H1 (cell line): ENCODE data around the gene GPR15. TPM values are rescaled to one million over a fixed set of nuclear protein-coding genes. Genes with fewer than 3 reads are reported as not detected.

Source experiments
- CTCF ChIA-PET: fragments of 300-600 bp; sonication (Branson Sonifier 250); formaldehyde crosslinking; loops from one replicate; lab custom pipeline; 2021; ENCODE audit not compliant: partially characterized antibody; lab: Charles Lee
- POLR2A ChIA-PET: fragments of 300-600 bp; sonication (Branson Sonifier 250); formaldehyde crosslinking; loops from one replicate; lab custom pipeline; 2021; ENCODE audit warnings: inconsistent platforms; ENCODE audit not compliant: partially characterized antibody; lab: Charles Lee
- DNase-seq, 2 experiments: peaks; one replicate each; pipeline versions ENCODE4 v3.0.0 to v3.0.0-alpha.2; 2010 to 2022; ENCODE audit warnings: low spot score in 2 of 2, low read depth in 1 of 2, mixed read lengths in 1 of 2
- FAIRE-seq: peaks from 2 replicates; lab custom pipeline; 2011; peaks lifted over from hg19 to GRCh38; lab: Jason Lieb, UNC
- H2AFZ ChIP-seq: 2 replicates; pipeline ENCODE4 v1.8.1; 2012; ENCODE audit warnings: low read length, inconsistent platforms
- H2AK5ac ChIP-seq: 2 replicates; pipeline ENCODE4 v1.6.1; 2013; ENCODE audit warnings: low read depth, low read length
- H2BK120ac ChIP-seq: replicated peaks from 2 replicates; pipeline ENCODE3; 2013; ENCODE audit warnings: low read depth, low read length, inconsistent platforms
- H2BK12ac ChIP-seq: 2 replicates; pipeline ENCODE4 v1.6.1; 2013; ENCODE audit warnings: low read depth, low read length
- H2BK15ac ChIP-seq: 2 replicates; pipeline ENCODE4 v1.6.1; 2013; ENCODE audit warnings: low read length
- H2BK20ac ChIP-seq: 2 replicates; pipeline ENCODE4 v1.6.1; 2013; ENCODE audit warnings: low read length
- H2BK5ac ChIP-seq: 2 replicates; pipeline ENCODE4 v1.6.1; 2013; ENCODE audit warnings: low read depth, low read length
- H3K14ac ChIP-seq: 2 replicates; pipeline ENCODE4 v1.6.1; 2013; ENCODE audit warnings: inconsistent platforms; ENCODE audit not compliant: insufficient read length
- H3K18ac ChIP-seq: 2 replicates; pipeline ENCODE4 v1.6.1; 2013; ENCODE audit warnings: low read length; ENCODE audit errors: extremely low read depth
- H3K23ac ChIP-seq: 2 replicates; pipeline ENCODE4 v1.6.1; 2013; ENCODE audit warnings: inconsistent platforms; ENCODE audit not compliant: insufficient read length
- H3K23me2 ChIP-seq: 2 replicates; pipeline ENCODE4 v1.6.1; 2013; ENCODE audit warnings: low read depth, low read length
- H3K27ac ChIP-seq: 2 replicates; pipeline ENCODE4 v1.6.1; 2011; ENCODE audit warnings: low read depth, low read length, inconsistent platforms
- H3K27me3 ChIP-seq, 4 experiments: replicated peaks in 1 of 4; 1 replicate in 1 of 4; 2 replicates in 3 of 4; pipeline versions ENCODE4 v1.6.1 to v1.8.1; 2011 to 2013; ENCODE audit warnings: low read length in 3 of 4, mild to moderate bottlenecking in 3 of 4, inconsistent platforms in 2 of 4, mixed read lengths in 2 of 4, moderate library complexity in 1 of 4; ENCODE audit not compliant: control insufficient read depth in 3 of 4, insufficient read depth in 3 of 4; ENCODE audit errors: extremely low read depth in 1 of 4
- H3K36me3 ChIP-seq, 4 experiments: 2 replicates each; pipeline versions ENCODE4 v1.6.1 to v1.8.1; 2011 to 2013; ENCODE audit warnings: mild to moderate bottlenecking in 4 of 4, low read length in 3 of 4, moderate library complexity in 2 of 4, control low read depth in 1 of 4, inconsistent platforms in 1 of 4; ENCODE audit not compliant: insufficient read depth in 4 of 4, control insufficient read depth in 2 of 4
- H3K4ac ChIP-seq: replicated peaks from 2 replicates; pipeline ENCODE3; 2013; ENCODE audit warnings: low read length, low read depth, mixed read lengths, inconsistent platforms; ENCODE audit not compliant: insufficient read length
- H3K4me1 ChIP-seq, 4 experiments: replicated peaks in 1 of 4; 1 replicate in 1 of 4; 2 replicates in 3 of 4; pipeline versions ENCODE4 v1.6.1 to v1.8.1; 2011 to 2013; ENCODE audit warnings: low read length in 3 of 4, inconsistent platforms in 2 of 4, mixed read lengths in 1 of 4; ENCODE audit not compliant: insufficient read depth in 4 of 4, control insufficient read depth in 3 of 4
- H3K4me2 ChIP-seq, 2 experiments: 2 replicates each; pipeline versions ENCODE4 v1.6.1 to v1.8.1; 2011 to 2013; ENCODE audit warnings: low read depth in 2 of 2, low read length in 2 of 2, control low read depth in 1 of 2, inconsistent platforms in 1 of 2, mild to moderate bottlenecking in 1 of 2; ENCODE audit not compliant: insufficient read depth in 1 of 2
- H3K4me3 ChIP-seq, 4 experiments: fragments of 200-600, 300-600 bp in 1 of 4; sonication (generic), shearing (Covaris generic), sonication (Bioruptor Twin) in 1 of 4; 2 replicates each; pipeline versions ENCODE4 v1.5.1 to v1.8.1; 2011 to 2016; ENCODE audit warnings: low read length in 4 of 4, low read depth in 3 of 4, control low read depth in 2 of 4, inconsistent platforms in 2 of 4, mild to moderate bottlenecking in 2 of 4, mixed read lengths in 1 of 4, moderate library complexity in 1 of 4; ENCODE audit not compliant: insufficient read depth in 2 of 4; ENCODE audit errors: extremely low read depth in 1 of 4
- H3K56ac ChIP-seq: replicated peaks from 2 replicates; pipeline ENCODE3; 2013; ENCODE audit warnings: low read depth, mild to moderate bottlenecking, mixed read lengths, low read length, inconsistent platforms; ENCODE audit not compliant: insufficient read length
- H3K79me1 ChIP-seq: 2 replicates; pipeline ENCODE4 v1.6.1; 2013; ENCODE audit warnings: low read depth, low read length, control low read depth
- H3K79me2 ChIP-seq, 2 experiments: 2 replicates each; pipeline versions ENCODE4 v1.6.1 to v1.8.1; 2012 to 2013; ENCODE audit warnings: low read length in 2 of 2, mild to moderate bottlenecking in 2 of 2, inconsistent platforms in 1 of 2; ENCODE audit not compliant: insufficient read depth in 2 of 2, control insufficient read depth in 1 of 2
- H3K9ac ChIP-seq, 4 experiments: replicated peaks in 1 of 4; 1 replicate in 1 of 4; 2 replicates in 3 of 4; pipeline versions ENCODE4 v1.6.1 to v1.8.1; 2011 to 2013; ENCODE audit warnings: low read depth in 3 of 4, low read length in 3 of 4, control low read depth in 2 of 4, mild to moderate bottlenecking in 2 of 4, moderate library complexity in 2 of 4, inconsistent platforms in 1 of 4; ENCODE audit errors: extremely low read depth in 1 of 4
- H3K9me3 ChIP-seq, 2 experiments: 2 replicates each; pipeline versions ENCODE4 v1.6.1 to v1.8.1; 2012 to 2013; ENCODE audit warnings: mild to moderate bottlenecking in 2 of 2, moderate library complexity in 2 of 2, control low read depth in 1 of 2, inconsistent platforms in 1 of 2, low read depth in 1 of 2, low read length in 1 of 2, mixed read lengths in 1 of 2; ENCODE audit not compliant: insufficient read depth in 2 of 2
- H4K20me1 ChIP-seq, 2 experiments: replicated peaks in 1 of 2; 2 replicates each; pipeline versions ENCODE3 to v1.8.1; 2011 to 2013; ENCODE audit warnings: inconsistent platforms in 2 of 2, low read length in 2 of 2, mild to moderate bottlenecking in 1 of 2; ENCODE audit not compliant: insufficient read depth in 2 of 2, control insufficient read depth in 1 of 2
- H4K5ac ChIP-seq: 2 replicates; pipeline ENCODE4 v1.6.1; 2013; ENCODE audit warnings: low read length, low read depth, mixed read lengths, inconsistent platforms; ENCODE audit not compliant: insufficient read length
- H4K8ac ChIP-seq: 2 replicates; pipeline ENCODE4 v1.8.0; 2013; ENCODE audit warnings: mild to moderate bottlenecking, moderate library complexity, low read length, inconsistent platforms; ENCODE audit not compliant: insufficient read depth; ENCODE audit errors: extremely low read depth
- H4K91ac ChIP-seq: replicated peaks from 2 replicates; pipeline ENCODE3; 2013; ENCODE audit warnings: low read length, mixed read lengths, inconsistent platforms; ENCODE audit not compliant: insufficient read length
- BACH1 ChIP-seq: IDR thresholded peaks from 2 replicates; pipeline ENCODE4 v1.6.1; 2012; ENCODE audit warnings: low read length, improper control_type of control experiment
- CEBPB ChIP-seq: IDR thresholded peaks from 2 replicates; pipeline ENCODE4 v1.6.1; 2012; ENCODE audit warnings: low read depth, low read length
- EP300 ChIP-seq, 2 experiments: IDR thresholded peaks; 1 replicate in 1 of 2; 2 replicates in 1 of 2; pipeline ENCODE4 v1.6.1; 2011 to 2012; ENCODE audit warnings: low read depth in 2 of 2, low read length in 2 of 2, mild to moderate bottlenecking in 2 of 2, borderline replicate concordance in 1 of 2, inconsistent platforms in 1 of 2, moderate library complexity in 1 of 2
- JUN ChIP-seq: IDR thresholded peaks from 2 replicates; pipeline ENCODE4 v1.6.1; 2011; ENCODE audit warnings: low read depth, mild to moderate bottlenecking, improper control_type of control experiment, low read length
- KDM5A ChIP-seq: fragments of 200-600 bp; IDR thresholded peaks from 2 replicates; pipeline ENCODE4 v1.7.1; 2012; ENCODE audit warnings: mild to moderate bottlenecking, low read length, inconsistent platforms, mixed read lengths
- MAFK ChIP-seq: IDR thresholded peaks from 2 replicates; pipeline ENCODE4 v1.6.1; 2012; ENCODE audit warnings: low read depth, mild to moderate bottlenecking, improper control_type of control experiment, low read length
- NANOG ChIP-seq: IDR thresholded peaks from 2 replicates; pipeline ENCODE4 v1.6.1; 2011; ENCODE audit warnings: low read length, low read depth, mild to moderate bottlenecking, inconsistent platforms; ENCODE audit not compliant: insufficient read depth, poor library complexity, severe bottlenecking
- RBBP5 ChIP-seq: IDR thresholded peaks from 2 replicates; pipeline ENCODE4 v1.7.1; 2012; ENCODE audit warnings: low read depth, mild to moderate bottlenecking, inconsistent platforms, low read length, moderate library complexity, borderline replicate concordance
- RFX5 ChIP-seq: IDR thresholded peaks from 2 replicates; pipeline ENCODE4 v1.6.1; 2011; ENCODE audit warnings: low read depth, low read length, improper control_type of control experiment, borderline replicate concordance
- RNF2 ChIP-seq: fragments of 200-900, 300-1000 bp; sonication (generic); IDR thresholded peaks from 2 replicates; pipeline ENCODE4 v1.7.1; 2016; ENCODE audit warnings: borderline replicate concordance, low read depth, mild to moderate bottlenecking, antibody characterized with exemption, low read length; ENCODE audit not compliant: poor library complexity, severe bottlenecking; ENCODE audit errors: missing control alignments
- SIRT6 ChIP-seq: IDR thresholded peaks from one replicate; pipeline ENCODE4 v1.7.1; 2012; ENCODE audit warnings: low read length, inconsistent platforms
- SP4 ChIP-seq: IDR thresholded peaks from 2 replicates; pipeline ENCODE4 v1.6.1; 2012; ENCODE audit warnings: low read length, inconsistent platforms
- USF2 ChIP-seq: IDR thresholded peaks from 2 replicates; pipeline ENCODE4 v1.6.1; 2011; ENCODE audit warnings: low read length, improper control_type of control experiment
- WGBS, 2 experiments: shearing (Covaris generic) in 1 of 2; methylation state at CpG; one replicate each; pipeline versions ENCODE4 v1.1.6 to v1.1.7; 2013 to 2015; ENCODE audit warnings: low lambda C conversion rate in 2 of 2, mixed read lengths in 2 of 2, inconsistent platforms in 1 of 2, low coverage in 1 of 2, missing lambda C conversion rate in 1 of 2; ENCODE audit not compliant: insufficient replicate concordance in 2 of 2, insufficient coverage in 1 of 2, insufficient read length in 1 of 2; ENCODE audit errors: extremely low coverage in 1 of 2, missing lambda C conversion rate in 1 of 2; 5-methylcytosine and 5-hydroxymethylcytosine counted together
- polyA plus RNA-seq, 7 experiments: library from polyadenylated mRNA; depleted of rRNA in 3 of 7; stranded (reverse) in 5 of 7; unstranded in 2 of 7; fragments of >200 nt in 5 of 7; fragments of 200-250 nt in 2 of 7; gene quantifications; 1 replicate in 5 of 7; 2 replicates in 1 of 7; 4 replicates in 1 of 7; pipeline versions ENCODE4 v1.2.1 to v1.2.3, GENCODE V29; 2011 to 2013; ENCODE audit warnings: missing spikeins in 2 of 7, mixed read lengths in 2 of 7
- total RNA-seq: library from RNA; stranded (reverse); fragmentation: NEBNext Ultra II Directional; extraction: Animal tissue kit (Norgen Biotek cat#: 25700); gene quantifications from 2 replicates; pipeline ENCODE4 v1.2.1, GENCODE V29; 2021

The GPR15 gene
- total and polyA plus RNA-seq, 2 of the 8 experiments (the other 6 are each of a cell fraction or from before 2014, with no cell fraction given), result not detected

GRCh38 chr3:98497381-98497780, 34.4 kb upstream of the GPR15 start, which contains the start of gene OR5K2:
Gene OR5K2, plus strand, starts transcription at chr3:98497681. Its CDS starts 0 bp downstream, at chr3:98497681.
- H2BK5ac ChIP-seq, result no peak within 1 kb of the TSS
- H3K4ac ChIP-seq, result no peak within 1 kb of the TSS
- ChIA-PET CTCF (no interaction called here), POLR2A (no interaction called here)
- H4K20me1 ChIP-seq, result no peaks in the 10 kb centered on the region
- 93% methylated on average over 2 of the region's 2 CpGs; no CpG with 5 or more reads in 1 of the 2 experiments for WGBS, 2 experiments
- H4K91ac ChIP-seq, result no peak within 1 kb of the TSS
- DNase-seq (no peak), FAIRE-seq (no peak)
- H4K8ac ChIP-seq, result no peak within 1 kb of the TSS
- no peak within 1 kb of the TSS for H3K23ac ChIP-seq
- no peaks in the 10 kb centered on the region for H3K79me2 ChIP-seq
- H3K56ac ChIP-seq, result no peak within 1 kb of the TSS
- no peak within 1 kb of the TSS for H3K18ac ChIP-seq
- no peaks in the 10 kb centered on the region for H3K9me3 ChIP-seq
- no peaks in the 10 kb centered on the region for H3K23me2 ChIP-seq
- no peak within 1 kb of the TSS for H2BK15ac ChIP-seq
- no peak within 1 kb of the TSS for H2BK20ac ChIP-seq
- no peak within 1 kb of the TSS for H2BK12ac ChIP-seq
- H2AK5ac ChIP-seq, result no peak within 1 kb of the TSS
- no peaks in the 10 kb centered on the region for H3K4me1 ChIP-seq
- no peak within 1 kb of the TSS for H3K4me3 ChIP-seq
- no peaks in the 10 kb centered on the region for H3K27me3 ChIP-seq
- H3K79me1 ChIP-seq, result no peaks in the 10 kb centered on the region
- H3K9ac ChIP-seq, result no peak within 1 kb of the TSS
- H3K4me2 ChIP-seq, result no peak within 1 kb of the TSS
- H2BK120ac ChIP-seq, result no peak within 1 kb of the TSS
- no peak within 1 kb of the TSS for H2AFZ ChIP-seq
- H3K27ac ChIP-seq, result no peak within 1 kb of the TSS
- H4K5ac ChIP-seq, result no peak within 1 kb of the TSS
- H3K36me3 ChIP-seq, result no peaks in the 10 kb centered on the region
- H3K14ac ChIP-seq, result no peak within 1 kb of the TSS
- no peak for TF ChIP-seq SP4
- no peak for TF ChIP-seq SIRT6
- no peak for TF ChIP-seq RNF2
- TF ChIP-seq RFX5, result no peak
- no peak for TF ChIP-seq KDM5A
- no peak for TF ChIP-seq CEBPB
- TF ChIP-seq BACH1, result no peak
- no peak for TF ChIP-seq EP300 (IDR thresholded peaks at IDR 0.05; ENCODE audit: borderline replicate concordance in 1 of 2, low read depth in 2 of 2, low read length in 2 of 2)
- no peak for TF ChIP-seq NANOG
- TF ChIP-seq JUN, result no peak
- TF ChIP-seq MAFK, result no peak
- no peak for TF ChIP-seq RBBP5
- TF ChIP-seq USF2, result no peak
